Lung (tissue), 12 donors: Measurements from ENCODE around the gene SESN1. TPM values are rescaled to one million over a fixed set of nuclear protein-coding genes. Genes with fewer than 3 reads are reported as not detected.
A peak's percentile ranks its signal among the peaks of the same experiment; 100 is the strongest.

Experiments
- ATAC-seq: fragments of 200-7000 bp; cut with Tn5 transposase; one replicate; pipeline ENCODE4 v1.9.1; 2020; ENCODE audit warnings: moderate number of reproducible peaks; ENCODE audit not compliant: insufficient read depth, low FRiP score
- DNase-seq, 3 donors: peaks; one replicate each; pipeline ENCODE4 v3.0.0-alpha.2; 2013 to 2017
- H3K27ac ChIP-seq, 2 donors: one replicate each; pipeline ENCODE4 v1.5.1; 2013; ENCODE audit warnings: mild to moderate bottlenecking in 2 of 2, moderate library complexity in 2 of 2, control low read depth in 1 of 2, inconsistent platforms in 1 of 2, low read depth in 1 of 2, low read length in 1 of 2
- H3K27me3 ChIP-seq, 3 donors: one replicate each; pipeline ENCODE4 v1.5.1; 2013; ENCODE audit warnings: low read length in 2 of 3; ENCODE audit not compliant: control insufficient read depth in 3 of 3, insufficient read depth in 3 of 3
- H3K36me3 ChIP-seq, 4 donors: one replicate each; pipeline ENCODE4 v1.5.1; 2013; ENCODE audit warnings: low read length in 4 of 4, mild to moderate bottlenecking in 1 of 4, moderate library complexity in 1 of 4; ENCODE audit not compliant: control insufficient read depth in 4 of 4, insufficient read depth in 4 of 4
- H3K4me1 ChIP-seq, 5 donors: one replicate each; pipeline ENCODE4 v1.5.1; 2013; ENCODE audit warnings: low read length in 5 of 5, mild to moderate bottlenecking in 2 of 5, moderate library complexity in 1 of 5; ENCODE audit not compliant: control insufficient read depth in 5 of 5, insufficient read depth in 5 of 5
- H3K4me3 ChIP-seq: one replicate; pipeline ENCODE4 v1.5.1; 2013; ENCODE audit warnings: mild to moderate bottlenecking, control low read depth, moderate library complexity
- H3K9ac ChIP-seq, 2 donors: one replicate each; pipeline ENCODE4 v1.5.1; 2013; ENCODE audit warnings: low read length in 2 of 2, control low read depth in 1 of 2; ENCODE audit not compliant: insufficient read depth in 1 of 2
- H3K9me3 ChIP-seq, 4 donors: one replicate each; pipeline ENCODE4 v1.5.1; 2013; ENCODE audit warnings: low read length in 3 of 4, mild to moderate bottlenecking in 1 of 4, moderate library complexity in 1 of 4; ENCODE audit not compliant: control insufficient read depth in 4 of 4, insufficient read depth in 3 of 4
- WGBS, 2 donors: extraction: QIAGEN DNeasy Blood & Tissue Kit; methylation state at CpG; one replicate each; pipeline ENCODE4 v1.1.7; 2013; 5-methylcytosine and 5-hydroxymethylcytosine counted together
- polyA plus RNA-seq, 2 donors: library from polyadenylated mRNA; stranded (reverse); fragments of 200-250 nt; gene quantifications; one replicate each; pipeline ENCODE4 v1.2.1, GENCODE V29; 2013
- total RNA-seq, 2 donors: library from RNA; depleted of rRNA in 1 of 2; stranded (reverse); fragments of >200 nt in 1 of 2; gene quantifications; one replicate each; pipeline ENCODE4 v1.2.1, GENCODE V29; 2014 to 2021
- TF ChIP-seq, protein P1 (sequence below): IDR thresholded peaks from 2 replicates; pipeline ENCODE4 v1.5.1; 2012; ENCODE audit warnings: mild to moderate bottlenecking; ENCODE audit errors: control extremely low read depth, extremely low read depth
- donor health status: control.
- donor health status: control.
- donor health status: Bipolar disorder and iron deficiency.
- donor health status: healthy.
- donor health status: DM: yes; HTN: yes; CAD: no.

The SESN1 gene
- total and polyA plus RNA-seq, 4 donors = 12.9 to 69.8 (median 21.0) TPM

DNA sequence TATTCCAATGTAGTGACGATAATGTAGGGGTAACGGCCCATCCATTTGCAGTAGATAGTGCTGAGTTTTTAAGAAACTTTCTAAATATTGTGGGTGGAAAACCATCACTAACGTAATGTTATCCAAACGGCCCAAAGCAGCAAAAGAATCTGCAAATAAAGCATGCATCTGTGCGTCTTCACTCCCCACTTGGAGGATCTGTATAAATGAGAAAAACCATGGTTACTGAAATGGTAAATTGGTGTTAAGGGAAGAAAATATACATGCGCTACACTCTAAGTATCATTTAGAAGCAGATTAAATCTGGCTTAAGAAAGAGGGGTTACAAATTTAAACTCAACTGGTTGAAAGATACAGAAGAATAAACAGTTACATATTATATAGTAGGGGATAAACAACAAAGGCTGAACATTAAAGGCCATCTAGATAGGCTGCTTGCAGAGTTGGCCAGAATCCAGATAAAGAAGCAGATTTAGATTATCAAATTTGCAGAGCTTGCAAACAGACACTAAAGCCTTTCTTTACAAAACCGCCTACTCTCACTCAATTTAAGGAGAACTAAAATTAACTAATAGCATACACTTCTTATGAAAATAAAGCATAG is 93.3 kb downstream of the SESN1 start:
- H3K4me1 ChIP-seq = peaks cover 0 to 53% (median 20%) of the 10 kb centered on the region in 5 donors
- no peak for ATAC-seq
- no peaks in the 10 kb centered on the region for H3K9me3 ChIP-seq
- 81% methylated on average over 7 of the region's 7 CpGs for WGBS, 2 donors
- H3K9ac ChIP-seq = peak overlapping the region in 1 of 2 donors; percentile 9
- TF ChIP-seq, protein P1, sequence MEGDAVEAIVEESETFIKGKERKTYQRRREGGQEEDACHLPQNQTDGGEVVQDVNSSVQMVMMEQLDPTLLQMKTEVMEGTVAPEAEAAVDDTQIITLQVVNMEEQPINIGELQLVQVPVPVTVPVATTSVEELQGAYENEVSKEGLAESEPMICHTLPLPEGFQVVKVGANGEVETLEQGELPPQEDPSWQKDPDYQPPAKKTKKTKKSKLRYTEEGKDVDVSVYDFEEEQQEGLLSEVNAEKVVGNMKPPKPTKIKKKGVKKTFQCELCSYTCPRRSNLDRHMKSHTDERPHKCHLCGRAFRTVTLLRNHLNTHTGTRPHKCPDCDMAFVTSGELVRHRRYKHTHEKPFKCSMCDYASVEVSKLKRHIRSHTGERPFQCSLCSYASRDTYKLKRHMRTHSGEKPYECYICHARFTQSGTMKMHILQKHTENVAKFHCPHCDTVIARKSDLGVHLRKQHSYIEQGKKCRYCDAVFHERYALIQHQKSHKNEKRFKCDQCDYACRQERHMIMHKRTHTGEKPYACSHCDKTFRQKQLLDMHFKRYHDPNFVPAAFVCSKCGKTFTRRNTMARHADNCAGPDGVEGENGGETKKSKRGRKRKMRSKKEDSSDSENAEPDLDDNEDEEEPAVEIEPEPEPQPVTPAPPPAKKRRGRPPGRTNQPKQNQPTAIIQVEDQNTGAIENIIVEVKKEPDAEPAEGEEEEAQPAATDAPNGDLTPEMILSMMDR = no peak
- DNase-seq = peak; percentile 32 to 94 (median 92)
- peaks cover 0 to 19% (median 6%) of the 10 kb centered on the region in 4 donors for H3K36me3 ChIP-seq
- H3K27me3 ChIP-seq = no peaks in the 10 kb centered on the region
- peak overlapping the region in 1 of 2 donors; percentile 88 for H3K27ac ChIP-seq
- H3K4me3 ChIP-seq = no peak overlapping the region

DNA sequence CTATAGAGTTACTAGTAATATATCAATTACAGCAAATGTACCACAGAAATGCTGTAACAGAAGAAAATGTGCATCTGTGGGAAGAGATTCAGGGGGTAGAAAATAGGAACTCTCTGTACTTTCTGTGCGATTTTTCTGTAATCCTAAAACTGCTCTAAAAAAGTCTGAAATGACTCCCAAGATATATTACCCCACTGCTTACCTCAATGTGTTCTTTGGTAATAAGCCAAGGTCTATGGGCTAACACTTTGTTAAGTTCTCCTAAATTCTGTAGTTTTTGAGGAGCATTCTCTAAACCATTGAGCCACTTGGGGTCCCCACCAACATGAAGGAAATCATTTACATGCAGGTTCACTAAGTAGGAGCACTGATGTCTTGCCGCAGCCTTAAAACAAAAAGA is 94.4 kb downstream of the SESN1 start:
- Histone ChIP-seq H3K9me3 (no peaks in the 10 kb centered on the region), H3K4me3 (no peak overlapping the region), H3K27ac (no peak overlapping the region), H3K9ac (peak overlapping the region in 1 of 2 donors; percentile 36), H3K36me3 (peaks cover 0 to 25% (median 7%) of the 10 kb centered on the region in 4 donors), H3K4me1 (peaks cover 0 to 52% (median 16%) of the 10 kb centered on the region in 5 donors), H3K27me3 (no peaks in the 10 kb centered on the region)
- DNase-seq = peak in 1 of 3 donors; percentile 20
- ATAC-seq = no peak
- TF ChIP-seq, protein P1 = no peak
- WGBS, 2 donors = 80 to 91% methylated on average over 2 of the region's 2 CpGs

- H3K27me3 ChIP-seq = no peaks in the 10 kb centered on the region
- peaks cover 0 to 25% (median 9%) of the 10 kb centered on the region in 4 donors for H3K36me3 ChIP-seq
- DNase-seq (no peak), ATAC-seq (no peak)
- H3K9ac ChIP-seq = no peak overlapping the region
- H3K4me3 ChIP-seq = no peak overlapping the region
- 89 to 93% methylated on average over 5 of the region's 5 CpGs for WGBS, 2 donors
- peak overlapping the region in 1 of 2 donors; percentile 64 for H3K27ac ChIP-seq
- H3K4me1 ChIP-seq = peaks cover 0 to 52% (median 14%) of the 10 kb centered on the region in 5 donors
- TF ChIP-seq, protein P1 = no peak
- H3K9me3 ChIP-seq = no peaks in the 10 kb centered on the region
These were observed 95.2 kb downstream of the SESN1 start for GRCh38 chr6:108999428-108999827.
